K562 (cell line): Measurements from ENCODE around the gene APP.

Experiments
- MTF1 ChIP-seq: fragments of 250-450 bp; sonication (Bioruptor Pico); IDR thresholded peaks from 2 replicates; pipeline ENCODE4 v1.9.0; 2021; ENCODE audit warnings: moderate library complexity, mild to moderate bottlenecking, inconsistent platforms, borderline replicate concordance
- REST ChIP-seq, 2 experiments: fragments of 450-650 bp; formaldehyde crosslinking in 1 of 2; IDR thresholded peaks; 2 replicates each; pipeline versions ENCODE4 v1.4.0 to v1.6.1; 2014 to 2020; ENCODE audit warnings: mild to moderate bottlenecking in 2 of 2, borderline replicate concordance in 1 of 2, low read depth in 1 of 2
- SMC3 ChIP-seq: conservative IDR thresholded peaks from 2 replicates; pipeline ENCODE4 v1.6.1; 2011; ENCODE audit warnings: low read depth, low read length, improper control_type of control experiment; ENCODE audit not compliant: insufficient read depth

- TF ChIP-seq REST (IDR thresholded peaks at IDR 0.05; ENCODE audit: borderline replicate concordance) (no peak), REST (CRISPR knock-in tag; IDR thresholded peaks at IDR 0.05; ENCODE audit: low read depth) (no peak), MTF1 (no peak), SMC3 (no peak)
Observed at GRCh38 chr21:26007951-26008498, 162.5 kb downstream of the APP start.
